Endothelial cell (in vitro differentiated cells): Measurements from ENCODE around the gene LMTK3. TPM values are rescaled to one million over a fixed set of nuclear protein-coding genes. Genes with fewer than 3 reads are reported as not detected.
A peak's percentile ranks its signal among the peaks of the same experiment; 100 is the strongest.

ENCODE experiments used
- DNase-seq: peaks from one replicate; pipeline ENCODE4 v3.0.0; 2021; ENCODE audit warnings: low spot score
- H3K27ac Mint-ChIP-seq: one replicate; pipeline ENCODE4 v1.8.0; 2021; ENCODE audit warnings: mixed read lengths, inconsistent platforms; ENCODE audit not compliant: unreplicated experiment
- H3K27me3 Mint-ChIP-seq: one replicate; pipeline ENCODE4 v1.8.0; 2021; ENCODE audit warnings: mild to moderate bottlenecking, moderate library complexity, mixed read lengths, inconsistent platforms; ENCODE audit not compliant: unreplicated experiment
- H3K36me3 Mint-ChIP-seq: one replicate; pipeline ENCODE4 v1.8.0; 2021; ENCODE audit warnings: mild to moderate bottlenecking, low read depth, mixed read lengths, inconsistent platforms; ENCODE audit not compliant: unreplicated experiment
- H3K4me1 Mint-ChIP-seq: one replicate; pipeline ENCODE4 v1.8.0; 2021; ENCODE audit warnings: mild to moderate bottlenecking, mixed read lengths, inconsistent platforms; ENCODE audit not compliant: unreplicated experiment
- H3K4me3 Mint-ChIP-seq: one replicate; pipeline ENCODE4 v1.8.0; 2021; ENCODE audit warnings: mild to moderate bottlenecking, mixed read lengths, inconsistent platforms; ENCODE audit not compliant: unreplicated experiment
- H3K9me3 Mint-ChIP-seq: one replicate; pipeline ENCODE4 v1.8.0; 2021; ENCODE audit warnings: mixed read lengths, inconsistent platforms; ENCODE audit not compliant: unreplicated experiment
- CTCF ChIP-seq: fragments of 200-600 bp; sonication (generic); IDR thresholded peaks from one replicate; pipeline ENCODE4 v1.5.0; 2021; ENCODE audit warnings: antibody characterized with exemption; ENCODE audit not compliant: unreplicated experiment
- total RNA-seq: library from RNA; stranded (reverse); fragmentation: NEBNext Ultra II Directional; extraction: Animal tissue kit (Norgen Biotek cat#: 25700); gene quantifications from one replicate; pipeline ENCODE4 v1.2.1, GENCODE V29; 2021; ENCODE audit not compliant: unreplicated experiment

LMTK3 gene
- total RNA-seq, 1 donor from 2014 or later: 3.0 TPM

DNA sequence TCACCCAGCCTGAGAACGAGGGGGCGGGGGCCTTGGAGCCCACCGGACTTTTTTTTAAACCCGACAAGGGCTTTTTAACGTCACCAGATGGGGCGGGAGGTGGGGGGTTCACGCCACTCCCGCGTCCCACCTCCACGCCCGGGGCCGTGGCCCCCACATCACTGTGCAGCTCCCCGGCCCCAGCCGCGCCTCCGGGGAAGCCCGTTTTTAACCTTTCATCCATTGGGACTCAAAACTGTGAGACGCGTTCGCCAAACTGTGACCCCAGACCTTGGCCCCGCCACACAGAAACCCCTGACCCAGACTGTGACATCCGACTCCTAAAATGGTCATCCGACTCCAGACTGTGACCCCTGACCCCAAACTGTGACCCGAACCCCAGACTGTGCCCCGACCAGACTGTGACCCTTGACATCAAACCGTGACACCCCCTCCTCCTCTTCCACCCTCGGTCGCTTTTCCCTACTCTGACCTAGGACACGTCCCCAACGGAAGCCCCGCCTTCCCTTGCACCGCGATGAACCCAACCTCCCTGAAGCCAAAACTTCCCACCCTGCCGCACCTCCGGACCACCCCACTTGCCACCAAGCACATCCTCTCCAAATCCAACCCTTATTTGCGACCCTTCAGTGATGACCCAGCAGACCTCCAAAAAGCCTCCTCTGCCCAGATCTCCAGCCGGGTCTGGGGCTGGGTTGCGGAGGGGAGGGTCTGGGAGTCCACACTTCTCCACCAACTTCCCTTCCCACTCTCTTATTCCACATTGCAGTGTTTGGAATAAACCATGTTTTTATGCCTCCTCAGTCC is 67.3 kb downstream of the LMTK3 start:
- Mint-ChIP-seq H3K4me3 (peak overlapping the region; percentile 95), H3K9me3 (no peaks in the 10 kb centered on the region), H3K4me1 (peaks cover 16% of the 10 kb centered on the region), H3K27me3 (peaks cover 20% of the 10 kb centered on the region), H3K36me3 (peaks cover 19% of the 10 kb centered on the region), H3K27ac (peak overlapping the region; percentile 98)
- TF ChIP-seq CTCF: no peak
- no peak for DNase-seq

GRCh38 chr19:48443731-48444128 is 67.9 kb downstream of the LMTK3 start:
- Mint-ChIP-seq H3K9me3 (no peaks in the 10 kb centered on the region), H3K36me3 (peaks cover 17% of the 10 kb centered on the region), H3K4me3 (no peak overlapping the region), H3K27ac (no peak overlapping the region), H3K4me1 (peaks cover 16% of the 10 kb centered on the region), H3K27me3 (peaks cover 18% of the 10 kb centered on the region)
- no peak for TF ChIP-seq CTCF
- no peak for DNase-seq

- Mint-ChIP-seq H3K27ac (no peak overlapping the region), H3K36me3 (peaks cover 12% of the 10 kb centered on the region), H3K4me3 (no peak overlapping the region), H3K9me3 (no peaks in the 10 kb centered on the region), H3K4me1 (peaks cover 16% of the 10 kb centered on the region), H3K27me3 (peaks cover 19% of the 10 kb centered on the region)
- TF ChIP-seq CTCF: no peak
- DNase-seq: no peak
Observed at GRCh38 chr19:48443256-48443655, 68.4 kb downstream of the LMTK3 start.

DNA sequence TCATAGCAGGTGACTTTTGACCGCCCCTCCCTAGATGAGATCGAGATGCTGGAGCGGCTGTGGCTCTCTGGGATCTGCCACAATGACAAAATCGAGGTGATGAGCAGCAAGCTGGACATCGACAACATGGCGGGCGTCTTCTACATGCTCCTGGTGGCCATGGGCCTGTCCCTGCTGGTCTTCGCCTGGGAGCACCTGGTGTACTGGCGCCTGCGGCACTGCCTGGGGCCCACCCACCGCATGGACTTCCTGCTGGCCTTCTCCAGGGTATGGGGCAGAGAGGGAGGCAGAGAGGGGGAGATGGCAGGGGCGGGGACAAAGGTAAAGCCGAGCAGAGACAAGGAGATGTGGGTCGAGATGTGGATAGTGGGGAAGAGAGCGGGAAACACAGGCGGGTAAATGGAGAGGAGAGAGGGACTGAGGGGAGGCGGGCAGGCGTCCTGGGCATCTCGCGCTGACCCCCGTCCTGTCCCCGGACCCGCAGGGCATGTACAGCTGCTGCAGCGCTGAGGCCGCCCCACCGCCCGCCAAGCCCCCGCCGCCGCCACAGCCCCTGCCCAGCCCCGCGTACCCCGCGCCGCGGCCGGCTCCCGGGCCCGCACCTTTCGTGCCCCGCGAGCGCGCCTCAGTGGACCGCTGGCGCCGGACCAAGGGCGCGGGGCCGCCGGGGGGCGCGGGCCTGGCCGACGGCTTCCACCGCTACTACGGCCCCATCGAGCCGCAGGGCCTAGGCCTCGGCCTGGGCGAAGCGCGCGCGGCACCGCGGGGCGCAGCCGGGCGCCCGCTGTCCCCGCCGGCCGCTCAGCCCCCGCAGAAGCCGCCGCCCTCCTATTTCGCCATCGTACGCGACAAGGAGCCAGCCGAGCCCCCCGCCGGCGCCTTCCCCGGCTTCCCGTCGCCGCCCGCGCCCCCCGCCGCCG is 69.3 kb downstream of the LMTK3 start:
- Mint-ChIP-seq H3K4me3 (no peak overlapping the region), H3K9me3 (no peaks in the 10 kb centered on the region), H3K27ac (no peak overlapping the region), H3K4me1 (peaks cover 16% of the 10 kb centered on the region), H3K27me3 (peaks cover 21% of the 10 kb centered on the region), H3K36me3 (peaks cover 10% of the 10 kb centered on the region)
- TF ChIP-seq CTCF: no peak
- DNase-seq: no peak
